AG09319 (cell line): ENCODE data around the gene SGMS1.

ENCODE experiments used
- DNase-seq: peaks from one replicate; pipeline ENCODE4 v3.0.0-alpha.2; 2010; ENCODE audit warnings: low read depth; ENCODE audit errors: extremely low read depth
- CTCF ChIP-seq: IDR thresholded peaks from 2 replicates; pipeline ENCODE4 v1.5.1; 2011; ENCODE audit warnings: low read depth, mild to moderate bottlenecking, inconsistent platforms, low read length, moderate library complexity

The SGMS1 gene

GRCh38 chr10:50393784-50394467 is 229.8 kb downstream of the SGMS1 start:
- TF ChIP-seq CTCF = no peak
- DNase-seq = no peak

- no peak for TF ChIP-seq CTCF
- DNase-seq = no peak
Measured at GRCh38 chr10:50392966-50393718, 230.6 kb downstream of the SGMS1 start.

- DNase-seq = no peak
- no peak for TF ChIP-seq CTCF
Measured at GRCh38 chr10:50392426-50392825, 231.3 kb downstream of the SGMS1 start.

- DNase-seq = no peak
- no peak for TF ChIP-seq CTCF
Measured at GRCh38 chr10:50390302-50390701, 233.5 kb downstream of the SGMS1 start.

GRCh38 chr10:50388181-50388580 is 235.6 kb downstream of the SGMS1 start:
- no peak for DNase-seq
- TF ChIP-seq CTCF = no peak

GRCh38 chr10:50387732-50388073 is 236.1 kb downstream of the SGMS1 start:
- DNase-seq = no peak
- no peak for TF ChIP-seq CTCF

- no peak for TF ChIP-seq CTCF
- DNase-seq = no peak
Measured at GRCh38 chr10:50387007-50387731, 236.6 kb downstream of the SGMS1 start.
